ENCODE results near the gene BATF. TPM values are rescaled to one million over a fixed set of nuclear protein-coding genes. Genes with fewer than 3 reads are reported as not detected.

The BATF gene
- total and polyA plus RNA-seq, 2 of the 8 experiments (the other 6 are each of a cell fraction or from before 2014, with no cell fraction given) = not detected

DNA sequence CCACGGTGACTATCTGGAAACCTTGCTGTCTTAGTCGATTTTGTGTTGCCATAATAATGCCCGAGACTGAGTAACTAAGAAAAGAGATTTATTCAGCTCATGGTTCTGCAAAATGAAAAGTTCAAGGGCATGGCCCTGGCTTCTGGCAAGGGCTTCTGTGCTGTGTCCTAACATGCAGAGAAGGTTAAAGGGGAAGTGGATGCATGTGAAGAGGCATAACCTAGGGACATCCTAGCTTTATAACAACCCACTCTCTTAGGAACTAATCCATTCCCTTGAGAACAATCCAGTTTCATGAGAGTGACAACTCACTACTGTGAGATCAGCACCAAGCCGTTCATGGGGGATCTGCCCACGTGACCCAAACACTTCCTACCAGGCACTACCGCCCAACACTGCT, 67.7 kb downstream of the BATF start:
- POLR2A ChIA-PET (ENCODE audit: partially characterized antibody) = no interaction called here
- H2BK20ac ChIP-seq (ENCODE audit: low read length) = no peak overlapping the region
- H3K79me1 ChIP-seq (ENCODE audit: low read depth, low read length) = no peaks in the 10 kb centered on the region
- H2BK12ac ChIP-seq (ENCODE audit: low read depth, low read length) = no peak overlapping the region
- H4K20me1 ChIP-seq (replicated peaks in 1 of 2; ENCODE audit: control insufficient read depth in 1 of 2, insufficient read depth in 2 of 2, low read length in 2 of 2) = no peaks in the 10 kb centered on the region
- H4K5ac ChIP-seq (ENCODE audit: insufficient read length, low read depth, low read length) = no peak overlapping the region
- H3K27ac ChIP-seq (ENCODE audit: low read depth, low read length) = no peak overlapping the region
- TF ChIP-seq TCF12 (IDR thresholded peaks at IDR 0.05; ENCODE audit: low read depth, low read length) = no peak
- no peak for TF ChIP-seq ZNF274 (IDR thresholded peaks at IDR 0.05; ENCODE audit: borderline replicate concordance, extremely low read depth, low read length)
- no peak for TF ChIP-seq PHF8 (conservative IDR thresholded peaks at IDR 0.05; ENCODE audit: low read depth, low read length)
- TF ChIP-seq BRCA1 (IDR thresholded peaks at IDR 0.05; ENCODE audit: low read depth, low read length) = no peak
- TF ChIP-seq TAF7 (optimal IDR thresholded peaks at IDR 0.05; ENCODE audit: borderline replicate concordance, low read depth, low read length) = no peak
- no peak for TF ChIP-seq ASH2L (IDR thresholded peaks at IDR 0.05; ENCODE audit: low read length)
- no peak for TF ChIP-seq CHD1 (IDR thresholded peaks at IDR 0.05; ENCODE audit: low read depth, low read length)
- TF ChIP-seq, protein P1, sequence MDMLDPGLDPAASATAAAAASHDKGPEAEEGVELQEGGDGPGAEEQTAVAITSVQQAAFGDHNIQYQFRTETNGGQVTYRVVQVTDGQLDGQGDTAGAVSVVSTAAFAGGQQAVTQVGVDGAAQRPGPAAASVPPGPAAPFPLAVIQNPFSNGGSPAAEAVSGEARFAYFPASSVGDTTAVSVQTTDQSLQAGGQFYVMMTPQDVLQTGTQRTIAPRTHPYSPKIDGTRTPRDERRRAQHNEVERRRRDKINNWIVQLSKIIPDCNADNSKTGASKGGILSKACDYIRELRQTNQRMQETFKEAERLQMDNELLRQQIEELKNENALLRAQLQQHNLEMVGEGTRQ (IDR thresholded peaks at IDR 0.05; ENCODE audit: low read length) = no peak
- no peak for TF ChIP-seq RFX5 (IDR thresholded peaks at IDR 0.05; ENCODE audit: borderline replicate concordance, low read depth, low read length)
- TF ChIP-seq SP1 (IDR thresholded peaks at IDR 0.05; ENCODE audit: low read depth, low read length) = no peak
- no peak for TF ChIP-seq NRF1 (IDR thresholded peaks at IDR 0.05; ENCODE audit: low read depth, low read length)
- no peak for TF ChIP-seq CEBPB (IDR thresholded peaks at IDR 0.05; ENCODE audit: low read depth, low read length)
- TF ChIP-seq, protein P2, sequence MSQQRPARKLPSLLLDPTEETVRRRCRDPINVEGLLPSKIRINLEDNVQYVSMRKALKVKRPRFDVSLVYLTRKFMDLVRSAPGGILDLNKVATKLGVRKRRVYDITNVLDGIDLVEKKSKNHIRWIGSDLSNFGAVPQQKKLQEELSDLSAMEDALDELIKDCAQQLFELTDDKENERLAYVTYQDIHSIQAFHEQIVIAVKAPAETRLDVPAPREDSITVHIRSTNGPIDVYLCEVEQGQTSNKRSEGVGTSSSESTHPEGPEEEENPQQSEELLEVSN (IDR thresholded peaks at IDR 0.05) = no peak
- no peak overlapping the region for H4K8ac ChIP-seq (ENCODE audit: extremely low read depth, insufficient read depth, low read length)
- FAIRE-seq (no peak), DNase-seq (ENCODE audit: low read depth in 1 of 2, low spot score in 2 of 2) (no peak)
- H3K79me2 ChIP-seq (ENCODE audit: control insufficient read depth in 1 of 2, insufficient read depth in 2 of 2, low read length in 2 of 2) = no peaks in the 10 kb centered on the region
- H3K4me3 ChIP-seq (ENCODE audit: extremely low read depth in 1 of 4, insufficient read depth in 2 of 4, low read depth in 3 of 4, low read length in 4 of 4) = no peak overlapping the region
- no peaks in the 10 kb centered on the region; the same call in 1 of the 2 replicates for H3K23me2 ChIP-seq (ENCODE audit: low read depth, low read length)
- H3K36me3 ChIP-seq (ENCODE audit: control insufficient read depth in 2 of 4, insufficient read depth in 4 of 4, low read length in 3 of 4) = peaks cover 0 to 8% (median 0%) of the 10 kb centered on the region in 4 experiments; a peak in 1 of 8 replicates
- H4K91ac ChIP-seq (replicated peaks; ENCODE audit: insufficient read length, low read length) = no peak overlapping the region
- no peak overlapping the region for H3K4ac ChIP-seq (replicated peaks; ENCODE audit: insufficient read length, low read depth, low read length)
- CTCF ChIA-PET (ENCODE audit: partially characterized antibody) = interaction anchor here (0.6 to 1.3 kb wide), 8 partner anchors 12 to 288 kb away, joined by 3 to 5 read pairs (median 3); partner anchors contain the start of gene FLVCR2
- H3K56ac ChIP-seq (replicated peaks; ENCODE audit: insufficient read length, low read depth, low read length) = no peak overlapping the region
- no peak overlapping the region for H2AFZ ChIP-seq (ENCODE audit: low read length)
- H2BK15ac ChIP-seq (ENCODE audit: low read length) = no peak overlapping the region
- H3K4me2 ChIP-seq (ENCODE audit: insufficient read depth in 1 of 2, low read depth in 2 of 2, low read length in 2 of 2) = no peak overlapping the region
- WGBS, 2 experiments (ENCODE audit: extremely low coverage in 1 of 2, insufficient coverage in 1 of 2, insufficient read length in 1 of 2, insufficient replicate concordance in 2 of 2, low coverage in 1 of 2, low lambda C conversion rate in 2 of 2, missing lambda C conversion rate in 1 of 2) = 95% methylated on average over 6 of the region's 6 CpGs; no CpG with 5 or more reads in 1 of the 2 experiments
- H3K27me3 ChIP-seq (replicated peaks in 1 of 4; ENCODE audit: control insufficient read depth in 3 of 4, extremely low read depth in 1 of 4, insufficient read depth in 3 of 4, low read length in 3 of 4) = no peaks in the 10 kb centered on the region
- no peak overlapping the region for H3K9ac ChIP-seq (replicated peaks in 1 of 4; ENCODE audit: extremely low read depth in 1 of 4, low read depth in 3 of 4, low read length in 3 of 4)
- no peaks in the 10 kb centered on the region for H3K4me1 ChIP-seq (replicated peaks in 1 of 4; ENCODE audit: control insufficient read depth in 3 of 4, insufficient read depth in 4 of 4, low read length in 3 of 4)
- no peak overlapping the region for H2BK5ac ChIP-seq (ENCODE audit: low read depth, low read length)
- no peak overlapping the region for H3K23ac ChIP-seq (ENCODE audit: insufficient read length)
- H2BK120ac ChIP-seq (replicated peaks; ENCODE audit: low read depth, low read length) = no peak overlapping the region
- no peak overlapping the region for H2AK5ac ChIP-seq (ENCODE audit: low read depth, low read length)
- H3K14ac ChIP-seq (ENCODE audit: insufficient read length) = no peak overlapping the region
- no peak overlapping the region for H3K18ac ChIP-seq (ENCODE audit: extremely low read depth, low read length)
- peaks cover 7 to 9% of the 10 kb centered on the region in 2 experiments for H3K9me3 ChIP-seq (ENCODE audit: insufficient read depth in 2 of 2, low read depth in 1 of 2, low read length in 1 of 2)

Data from H1 (cell line).